Measurements from ENCODE around the gene LRCH4. TPM values are rescaled to one million over a fixed set of nuclear protein-coding genes. Genes with fewer than 3 reads are reported as not detected.
"Not testable (repeated sequence)": the region's sequence is repeated elsewhere in the genome, so short reads cannot be mapped to it uniquely, and the experiment has no call there.

The LRCH4 gene
- polyA plus RNA-seq, 6 donors from 2014 or later: 81.4 to 172 (median 106) TPM

GRCh38 chr7:100546129-100546925 is 39.6 kb downstream of the LRCH4 start:
- Mint-ChIP-seq H3K4me3 (peak overlapping the region in 1 of 8 donors; percentile 9), H3K27me3 (no peaks in the 10 kb centered on the region), H3K27ac (peak overlapping the region in 3 of 6 donors; percentile 63 to 92 (median 78)), H3K36me3 (peaks cover 0 to 5% of the 10 kb centered on the region in 2 donors), H3K9me3 (no peaks in the 10 kb centered on the region), H3K4me1 (peaks cover 31 to 50% (median 48%) of the 10 kb centered on the region in 3 donors)
- ATAC-seq (ENCODE audit: low read depth in 2 of 2): peak in 1 of 2 donors; percentile 40
- DNase-seq: no peak

- Mint-ChIP-seq H3K27ac (peak overlapping the region in 1 of 6 donors; percentile 63), H3K27me3 (no peaks in the 10 kb centered on the region), H3K36me3 (peaks cover 0 to 4% of the 10 kb centered on the region in 2 donors), H3K9me3 (no peaks in the 10 kb centered on the region), H3K4me3 (peak overlapping the region in 1 of 8 donors; percentile 9), H3K4me1 (peaks cover 32 to 51% (median 49%) of the 10 kb centered on the region in 3 donors)
- DNase-seq (no peak), ATAC-seq (ENCODE audit: low read depth in 2 of 2) (no peak)
These were observed 40.4 kb downstream of the LRCH4 start for GRCh38 chr7:100545360-100546128.

GRCh38 chr7:100544967-100545359 is 41.0 kb downstream of the LRCH4 start:
- Mint-ChIP-seq H3K27ac (peak overlapping the region in 1 of 6 donors; percentile 23), H3K27me3 (no peaks in the 10 kb centered on the region), H3K36me3 (no peaks in the 10 kb centered on the region), H3K4me1 (peaks cover 27 to 48% (median 44%) of the 10 kb centered on the region in 3 donors), H3K4me3 (no peak overlapping the region), H3K9me3 (no peaks in the 10 kb centered on the region)
- DNase-seq (no peak), ATAC-seq (ENCODE audit: low read depth in 2 of 2) (no peak)

- peaks cover 27 to 47% (median 44%) of the 10 kb centered on the region in 3 donors for H3K4me1 Mint-ChIP-seq
- peak overlapping the region in 1 of 8 donors; percentile 55 for H3K4me3 Mint-ChIP-seq
- no peak for ATAC-seq (ENCODE audit: low read depth in 2 of 2)
- no peaks in the 10 kb centered on the region for H3K9me3 Mint-ChIP-seq
- no peaks in the 10 kb centered on the region for H3K36me3 Mint-ChIP-seq
- DNase-seq: no peak
- no peaks in the 10 kb centered on the region for H3K27me3 Mint-ChIP-seq
- H3K27ac Mint-ChIP-seq: peak overlapping the region in 1 of 6 donors; percentile 50
These were observed 41.5 kb downstream of the LRCH4 start for GRCh38 chr7:100544386-100544785.

GRCh38 chr7:100543586-100543985 is 42.3 kb downstream of the LRCH4 start:
- Mint-ChIP-seq H3K4me1 (peaks cover 34 to 48% (median 45%) of the 10 kb centered on the region in 3 donors), H3K4me3 (peak overlapping the region in 1 of 8 donors; percentile 55), H3K27me3 (no peaks in the 10 kb centered on the region), H3K9me3 (no peaks in the 10 kb centered on the region), H3K27ac (no peak overlapping the region), H3K36me3 (no peaks in the 10 kb centered on the region)
- ATAC-seq (ENCODE audit: low read depth in 2 of 2): no peak
- no peak for DNase-seq

- H3K9me3 Mint-ChIP-seq; H3K27me3 Mint-ChIP-seq; H3K27ac Mint-ChIP-seq; H3K36me3 Mint-ChIP-seq; ATAC-seq (ENCODE audit: low read depth in 2 of 2); DNase-seq: not testable (repeated sequence)
- H3K4me1 Mint-ChIP-seq: peaks cover 27 to 38% (median 31%) of the 10 kb centered on the region in 3 donors
- peak overlapping the region in 4 of 8 donors; percentile 26 to 86 (median 56) for H3K4me3 Mint-ChIP-seq
These were observed 44.6 kb downstream of the LRCH4 start for GRCh38 chr7:100541309-100541708.

GRCh38 chr7:100540073-100540723 is 45.7 kb downstream of the LRCH4 start:
- ATAC-seq (ENCODE audit: low read depth in 2 of 2) (no peak), DNase-seq (no peak)
- Mint-ChIP-seq H3K27ac (peak overlapping the region in 1 of 6 donors; percentile 16), H3K4me1 (peaks cover 27 to 31% (median 28%) of the 10 kb centered on the region in 3 donors), H3K36me3 (no peaks in the 10 kb centered on the region), H3K9me3 (no peaks in the 10 kb centered on the region), H3K4me3 (peak overlapping the region; percentile 85 to 98 (median 92)), H3K27me3 (no peaks in the 10 kb centered on the region)

GRCh38 chr7:100539436-100540006 is 46.4 kb downstream of the LRCH4 start:
- peak overlapping the region; percentile 86 to 99 (median 98) for H3K4me3 Mint-ChIP-seq
- H3K27ac Mint-ChIP-seq: peak overlapping the region in 4 of 6 donors; percentile 16 to 92 (median 72)
- no peaks in the 10 kb centered on the region for H3K27me3 Mint-ChIP-seq
- peaks cover 24 to 27% (median 27%) of the 10 kb centered on the region in 3 donors for H3K4me1 Mint-ChIP-seq
- no peak for ATAC-seq (ENCODE audit: low read depth in 2 of 2)
- H3K36me3 Mint-ChIP-seq: no peaks in the 10 kb centered on the region
- no peaks in the 10 kb centered on the region for H3K9me3 Mint-ChIP-seq
- no peak for DNase-seq

GRCh38 chr7:100538654-100539435 is 47.1 kb downstream of the LRCH4 start, which contains the start of gene AGFG2:
Gene AGFG2 (plus strand): TSS chr7:100539203. CDS start chr7:100539347, 144 bp downstream.
- H3K36me3 Mint-ChIP-seq: no peaks in the 10 kb centered on the region
- H3K4me3 Mint-ChIP-seq: peak within 1 kb of the TSS; percentile 86 to 99 (median 98)
- ATAC-seq (ENCODE audit: low read depth in 2 of 2) (peak; percentile 94 to 96), DNase-seq (peak; percentile 100)
- no peaks in the 10 kb centered on the region for H3K27me3 Mint-ChIP-seq
- peak within 1 kb of the TSS; percentile 40 to 95 (median 88) for H3K27ac Mint-ChIP-seq
- peaks cover 19 to 27% (median 27%) of the 10 kb centered on the region in 3 donors for H3K4me1 Mint-ChIP-seq
- no peaks in the 10 kb centered on the region for H3K9me3 Mint-ChIP-seq

- H3K27ac Mint-ChIP-seq: peak overlapping the region in 4 of 6 donors; percentile 75 to 90 (median 84)
- H3K9me3 Mint-ChIP-seq: no peaks in the 10 kb centered on the region
- DNase-seq (no peak), ATAC-seq (ENCODE audit: low read depth in 2 of 2) (no peak)
- no peaks in the 10 kb centered on the region for H3K36me3 Mint-ChIP-seq
- peaks cover 19 to 27% (median 27%) of the 10 kb centered on the region in 3 donors for H3K4me1 Mint-ChIP-seq
- H3K4me3 Mint-ChIP-seq: peak overlapping the region; percentile 86 to 99 (median 98)
- peaks cover 0 to 2% (median 0%) of the 10 kb centered on the region in 3 donors for H3K27me3 Mint-ChIP-seq
These were observed 47.6 kb downstream of the LRCH4 start for GRCh38 chr7:100538348-100538653.

GRCh38 chr7:100536695-100537094 is 49.2 kb downstream of the LRCH4 start:
- not testable (repeated sequence) for H3K9me3 Mint-ChIP-seq; H3K27ac Mint-ChIP-seq; H3K36me3 Mint-ChIP-seq; DNase-seq; ATAC-seq (ENCODE audit: low read depth in 2 of 2)
- Mint-ChIP-seq H3K4me3 (peak overlapping the region in 1 of 8 donors; percentile 25), H3K4me1 (peaks cover 13 to 19% (median 18%) of the 10 kb centered on the region in 3 donors), H3K27me3 (peaks cover 0 to 12% (median 10%) of the 10 kb centered on the region in 3 donors)

GRCh38 chr7:100535982-100536381 is 49.9 kb downstream of the LRCH4 start:
- not testable (repeated sequence) for H3K27ac Mint-ChIP-seq; H3K4me3 Mint-ChIP-seq; H3K36me3 Mint-ChIP-seq; H3K9me3 Mint-ChIP-seq; ATAC-seq (ENCODE audit: low read depth in 2 of 2); DNase-seq
- Mint-ChIP-seq H3K4me1 (peaks cover 9 to 17% (median 13%) of the 10 kb centered on the region in 3 donors), H3K27me3 (peaks cover 0 to 12% (median 10%) of the 10 kb centered on the region in 3 donors)
